GM12875 (cell line): ENCODE data around the gene ARFIP2.

Experiments used
- H3K4me3 ChIP-seq: one replicate; pipeline ENCODE4 v1.5.1; 2011; ENCODE audit warnings: low read depth, low read length, control low read depth
- CTCF ChIP-seq: IDR thresholded peaks from 2 replicates; pipeline ENCODE4 v1.5.1; 2011; ENCODE audit warnings: low read depth, mild to moderate bottlenecking, control low read depth, inconsistent platforms, low read length, moderate library complexity, borderline replicate concordance; ENCODE audit not compliant: insufficient read depth

The ARFIP2 gene

GRCh38 chr11:6427516-6427915 is 53.6 kb downstream of the ARFIP2 start:
- no peak overlapping the region for H3K4me3 ChIP-seq
- TF ChIP-seq CTCF = no peak
